ENCODE results near the gene PRKCA.

GRCh38 chr17:66448026-66448639, 145.7 kb downstream of the PRKCA start:
- TF ChIP-seq CTCF (IDR thresholded peaks at IDR 0.05) (no peak), POLR2A (IDR thresholded peaks at IDR 0.05; ENCODE audit: low read depth) (no peak), EP300 (IDR thresholded peaks at IDR 0.05) (no peak)
